H1 (cell line): ENCODE measurements around the gene PDE5A. TPM values are rescaled to one million over a fixed set of nuclear protein-coding genes. Genes with fewer than 3 reads are reported as not detected.

ENCODE experiments used
- CTCF ChIA-PET: fragments of 300-600 bp; sonication (Branson Sonifier 250); formaldehyde crosslinking; loops from one replicate; lab custom pipeline; 2021; ENCODE audit not compliant: partially characterized antibody; lab: Charles Lee
- POLR2A ChIA-PET: fragments of 300-600 bp; sonication (Branson Sonifier 250); formaldehyde crosslinking; loops from one replicate; lab custom pipeline; 2021; ENCODE audit warnings: inconsistent platforms; ENCODE audit not compliant: partially characterized antibody; lab: Charles Lee
- DNase-seq, 2 experiments: peaks; one replicate each; pipeline versions ENCODE4 v3.0.0 to v3.0.0-alpha.2; 2010 to 2022; ENCODE audit warnings: low spot score in 2 of 2, low read depth in 1 of 2, mixed read lengths in 1 of 2
- FAIRE-seq: peaks from 2 replicates; lab custom pipeline; 2011; peaks lifted over from hg19 to GRCh38; lab: Jason Lieb, UNC
- H2AFZ ChIP-seq: 2 replicates; pipeline ENCODE4 v1.8.1; 2012; ENCODE audit warnings: low read length, inconsistent platforms
- H2AK5ac ChIP-seq: 2 replicates; pipeline ENCODE4 v1.6.1; 2013; ENCODE audit warnings: low read depth, low read length
- H2BK120ac ChIP-seq: replicated peaks from 2 replicates; pipeline ENCODE3; 2013; ENCODE audit warnings: low read depth, low read length, inconsistent platforms
- H2BK12ac ChIP-seq: 2 replicates; pipeline ENCODE4 v1.6.1; 2013; ENCODE audit warnings: low read depth, low read length
- H2BK15ac ChIP-seq: 2 replicates; pipeline ENCODE4 v1.6.1; 2013; ENCODE audit warnings: low read length
- H2BK20ac ChIP-seq: 2 replicates; pipeline ENCODE4 v1.6.1; 2013; ENCODE audit warnings: low read length
- H2BK5ac ChIP-seq: 2 replicates; pipeline ENCODE4 v1.6.1; 2013; ENCODE audit warnings: low read depth, low read length
- H3K14ac ChIP-seq: 2 replicates; pipeline ENCODE4 v1.6.1; 2013; ENCODE audit warnings: inconsistent platforms; ENCODE audit not compliant: insufficient read length
- H3K18ac ChIP-seq: 2 replicates; pipeline ENCODE4 v1.6.1; 2013; ENCODE audit warnings: low read length; ENCODE audit errors: extremely low read depth
- H3K23ac ChIP-seq: 2 replicates; pipeline ENCODE4 v1.6.1; 2013; ENCODE audit warnings: inconsistent platforms; ENCODE audit not compliant: insufficient read length
- H3K23me2 ChIP-seq: 2 replicates; pipeline ENCODE4 v1.6.1; 2013; ENCODE audit warnings: low read depth, low read length
- H3K27ac ChIP-seq: 2 replicates; pipeline ENCODE4 v1.6.1; 2011; ENCODE audit warnings: low read depth, low read length, inconsistent platforms
- H3K27me3 ChIP-seq, 4 experiments: replicated peaks in 1 of 4; 1 replicate in 1 of 4; 2 replicates in 3 of 4; pipeline versions ENCODE4 v1.6.1 to v1.8.1; 2011 to 2013; ENCODE audit warnings: low read length in 3 of 4, mild to moderate bottlenecking in 3 of 4, inconsistent platforms in 2 of 4, mixed read lengths in 2 of 4, moderate library complexity in 1 of 4; ENCODE audit not compliant: control insufficient read depth in 3 of 4, insufficient read depth in 3 of 4; ENCODE audit errors: extremely low read depth in 1 of 4
- H3K36me3 ChIP-seq, 4 experiments: 2 replicates each; pipeline versions ENCODE4 v1.6.1 to v1.8.1; 2011 to 2013; ENCODE audit warnings: mild to moderate bottlenecking in 4 of 4, low read length in 3 of 4, moderate library complexity in 2 of 4, control low read depth in 1 of 4, inconsistent platforms in 1 of 4; ENCODE audit not compliant: insufficient read depth in 4 of 4, control insufficient read depth in 2 of 4
- H3K4ac ChIP-seq: replicated peaks from 2 replicates; pipeline ENCODE3; 2013; ENCODE audit warnings: low read length, low read depth, mixed read lengths, inconsistent platforms; ENCODE audit not compliant: insufficient read length
- H3K4me1 ChIP-seq, 4 experiments: replicated peaks in 1 of 4; 1 replicate in 1 of 4; 2 replicates in 3 of 4; pipeline versions ENCODE4 v1.6.1 to v1.8.1; 2011 to 2013; ENCODE audit warnings: low read length in 3 of 4, inconsistent platforms in 2 of 4, mixed read lengths in 1 of 4; ENCODE audit not compliant: insufficient read depth in 4 of 4, control insufficient read depth in 3 of 4
- H3K4me2 ChIP-seq, 2 experiments: 2 replicates each; pipeline versions ENCODE4 v1.6.1 to v1.8.1; 2011 to 2013; ENCODE audit warnings: low read depth in 2 of 2, low read length in 2 of 2, control low read depth in 1 of 2, inconsistent platforms in 1 of 2, mild to moderate bottlenecking in 1 of 2; ENCODE audit not compliant: insufficient read depth in 1 of 2
- H3K4me3 ChIP-seq, 4 experiments: fragments of 200-600, 300-600 bp in 1 of 4; sonication (generic), shearing (Covaris generic), sonication (Bioruptor Twin) in 1 of 4; 2 replicates each; pipeline versions ENCODE4 v1.5.1 to v1.8.1; 2011 to 2016; ENCODE audit warnings: low read length in 4 of 4, low read depth in 3 of 4, control low read depth in 2 of 4, inconsistent platforms in 2 of 4, mild to moderate bottlenecking in 2 of 4, mixed read lengths in 1 of 4, moderate library complexity in 1 of 4; ENCODE audit not compliant: insufficient read depth in 2 of 4; ENCODE audit errors: extremely low read depth in 1 of 4
- H3K56ac ChIP-seq: replicated peaks from 2 replicates; pipeline ENCODE3; 2013; ENCODE audit warnings: low read depth, mild to moderate bottlenecking, mixed read lengths, low read length, inconsistent platforms; ENCODE audit not compliant: insufficient read length
- H3K79me1 ChIP-seq: 2 replicates; pipeline ENCODE4 v1.6.1; 2013; ENCODE audit warnings: low read depth, low read length, control low read depth
- H3K79me2 ChIP-seq, 2 experiments: 2 replicates each; pipeline versions ENCODE4 v1.6.1 to v1.8.1; 2012 to 2013; ENCODE audit warnings: low read length in 2 of 2, mild to moderate bottlenecking in 2 of 2, inconsistent platforms in 1 of 2; ENCODE audit not compliant: insufficient read depth in 2 of 2, control insufficient read depth in 1 of 2
- H3K9ac ChIP-seq, 4 experiments: replicated peaks in 1 of 4; 1 replicate in 1 of 4; 2 replicates in 3 of 4; pipeline versions ENCODE4 v1.6.1 to v1.8.1; 2011 to 2013; ENCODE audit warnings: low read depth in 3 of 4, low read length in 3 of 4, control low read depth in 2 of 4, mild to moderate bottlenecking in 2 of 4, moderate library complexity in 2 of 4, inconsistent platforms in 1 of 4; ENCODE audit errors: extremely low read depth in 1 of 4
- H3K9me3 ChIP-seq, 2 experiments: 2 replicates each; pipeline versions ENCODE4 v1.6.1 to v1.8.1; 2012 to 2013; ENCODE audit warnings: mild to moderate bottlenecking in 2 of 2, moderate library complexity in 2 of 2, control low read depth in 1 of 2, inconsistent platforms in 1 of 2, low read depth in 1 of 2, low read length in 1 of 2, mixed read lengths in 1 of 2; ENCODE audit not compliant: insufficient read depth in 2 of 2
- H4K20me1 ChIP-seq, 2 experiments: replicated peaks in 1 of 2; 2 replicates each; pipeline versions ENCODE3 to v1.8.1; 2011 to 2013; ENCODE audit warnings: inconsistent platforms in 2 of 2, low read length in 2 of 2, mild to moderate bottlenecking in 1 of 2; ENCODE audit not compliant: insufficient read depth in 2 of 2, control insufficient read depth in 1 of 2
- H4K5ac ChIP-seq: 2 replicates; pipeline ENCODE4 v1.6.1; 2013; ENCODE audit warnings: low read length, low read depth, mixed read lengths, inconsistent platforms; ENCODE audit not compliant: insufficient read length
- H4K8ac ChIP-seq: 2 replicates; pipeline ENCODE4 v1.8.0; 2013; ENCODE audit warnings: mild to moderate bottlenecking, moderate library complexity, low read length, inconsistent platforms; ENCODE audit not compliant: insufficient read depth; ENCODE audit errors: extremely low read depth
- H4K91ac ChIP-seq: replicated peaks from 2 replicates; pipeline ENCODE3; 2013; ENCODE audit warnings: low read length, mixed read lengths, inconsistent platforms; ENCODE audit not compliant: insufficient read length
- ATF2 ChIP-seq: IDR thresholded peaks from 2 replicates; pipeline ENCODE4 v1.6.1; 2012; ENCODE audit warnings: low read length, inconsistent platforms
- BCL11A ChIP-seq, 2 experiments: IDR thresholded peaks; one replicate each; pipeline ENCODE4 v1.6.1; 2011; ENCODE audit warnings: low read depth in 2 of 2, low read length in 2 of 2, mild to moderate bottlenecking in 2 of 2
- CREB1 ChIP-seq: IDR thresholded peaks from 2 replicates; pipeline ENCODE4 v1.6.1; 2012; ENCODE audit warnings: inconsistent platforms
- EGR1 ChIP-seq: IDR thresholded peaks from 2 replicates; pipeline ENCODE4 v1.6.1; 2011; ENCODE audit warnings: low read depth, low read length, borderline replicate concordance
- GABPA ChIP-seq: IDR thresholded peaks from 2 replicates; pipeline ENCODE4 v1.6.1; 2011; ENCODE audit warnings: mild to moderate bottlenecking, low read length, moderate library complexity, borderline replicate concordance; ENCODE audit not compliant: insufficient read depth
- HDAC6 ChIP-seq: IDR thresholded peaks from one replicate; pipeline ENCODE4 v1.7.1; 2012; ENCODE audit warnings: low read depth, mild to moderate bottlenecking, inconsistent platforms, low read length, moderate library complexity
- KDM1A ChIP-seq: fragments of 200-600, 300-600 bp; sonication (generic); IDR thresholded peaks from 2 replicates; pipeline ENCODE4 v1.7.1; 2016; ENCODE audit warnings: mild to moderate bottlenecking, low read length, borderline replicate concordance
- NANOG ChIP-seq: IDR thresholded peaks from 2 replicates; pipeline ENCODE4 v1.6.1; 2011; ENCODE audit warnings: low read length, low read depth, mild to moderate bottlenecking, inconsistent platforms; ENCODE audit not compliant: insufficient read depth, poor library complexity, severe bottlenecking
- POU5F1 ChIP-seq: IDR thresholded peaks from 2 replicates; pipeline ENCODE4 v1.6.1; 2011; ENCODE audit warnings: low read depth, mild to moderate bottlenecking, low read length, moderate library complexity
- RFX5 ChIP-seq: IDR thresholded peaks from 2 replicates; pipeline ENCODE4 v1.6.1; 2011; ENCODE audit warnings: low read depth, low read length, improper control_type of control experiment, borderline replicate concordance
- RNF2 ChIP-seq: fragments of 200-900, 300-1000 bp; sonication (generic); IDR thresholded peaks from 2 replicates; pipeline ENCODE4 v1.7.1; 2016; ENCODE audit warnings: borderline replicate concordance, low read depth, mild to moderate bottlenecking, antibody characterized with exemption, low read length; ENCODE audit not compliant: poor library complexity, severe bottlenecking; ENCODE audit errors: missing control alignments
- TCF12 ChIP-seq: IDR thresholded peaks from 2 replicates; pipeline ENCODE4 v1.6.1; 2011; ENCODE audit warnings: low read depth, mild to moderate bottlenecking, low read length
- WGBS, 2 experiments: shearing (Covaris generic) in 1 of 2; methylation state at CpG; one replicate each; pipeline versions ENCODE4 v1.1.6 to v1.1.7; 2013 to 2015; ENCODE audit warnings: low lambda C conversion rate in 2 of 2, mixed read lengths in 2 of 2, inconsistent platforms in 1 of 2, low coverage in 1 of 2, missing lambda C conversion rate in 1 of 2; ENCODE audit not compliant: insufficient replicate concordance in 2 of 2, insufficient coverage in 1 of 2, insufficient read length in 1 of 2; ENCODE audit errors: extremely low coverage in 1 of 2, missing lambda C conversion rate in 1 of 2; 5-methylcytosine and 5-hydroxymethylcytosine counted together
- polyA plus RNA-seq, 7 experiments: library from polyadenylated mRNA; depleted of rRNA in 3 of 7; stranded (reverse) in 5 of 7; unstranded in 2 of 7; fragments of >200 nt in 5 of 7; fragments of 200-250 nt in 2 of 7; gene quantifications; 1 replicate in 5 of 7; 2 replicates in 1 of 7; 4 replicates in 1 of 7; pipeline versions ENCODE4 v1.2.1 to v1.2.3, GENCODE V29; 2011 to 2013; ENCODE audit warnings: missing spikeins in 2 of 7, mixed read lengths in 2 of 7
- total RNA-seq: library from RNA; stranded (reverse); fragmentation: NEBNext Ultra II Directional; extraction: Animal tissue kit (Norgen Biotek cat#: 25700); gene quantifications from 2 replicates; pipeline ENCODE4 v1.2.1, GENCODE V29; 2021

PDE5A gene
- total and polyA plus RNA-seq, 2 of the 8 experiments (the other 6 are each of a cell fraction or from before 2014, with no cell fraction given) = 5.6 to 32.4 TPM

GRCh38 chr4:119549639-119550038 lies 79.0 kb downstream of the PDE5A start:
- Histone ChIP-seq H4K20me1 (no peaks in the 10 kb centered on the region), H3K23ac (no peak overlapping the region), H3K9ac (no peak overlapping the region), H3K36me3 (no peaks in the 10 kb centered on the region), H3K14ac (no peak overlapping the region), H4K8ac (no peak overlapping the region), H3K27me3 (no peaks in the 10 kb centered on the region), H3K4me1 (peaks cover 0 to 5% (median 1%) of the 10 kb centered on the region in 4 experiments; a peak in 2 of 7 replicates), H2BK120ac (no peak overlapping the region), H3K4me3 (no peak overlapping the region), H4K91ac (no peak overlapping the region), H2BK5ac (no peak overlapping the region), H2BK12ac (no peak overlapping the region), H2BK15ac (no peak overlapping the region), H2AFZ (no peak overlapping the region), H2BK20ac (no peak overlapping the region), H3K27ac (no peak overlapping the region), H3K23me2 (no peaks in the 10 kb centered on the region), H4K5ac (no peak overlapping the region), H3K4ac (no peak overlapping the region), H3K4me2 (no peak overlapping the region), H3K79me2 (no peaks in the 10 kb centered on the region), H3K56ac (no peak overlapping the region), H2AK5ac (no peak overlapping the region), H3K79me1 (no peaks in the 10 kb centered on the region), H3K18ac (no peak overlapping the region), H3K9me3 (no peaks in the 10 kb centered on the region)
- POLR2A ChIA-PET = no interaction called here
- no peak for TF ChIP-seq POU5F1
- TF ChIP-seq RFX5 = no peak
- TF ChIP-seq EGR1 = no peak
- TF ChIP-seq BCL11A (IDR thresholded peaks at IDR 0.05; ENCODE audit: low read depth in 2 of 2, low read length in 2 of 2) = no peak
- TF ChIP-seq RNF2 = no peak
- no peak for TF ChIP-seq NANOG
- TF ChIP-seq CREB1 = no peak
- no peak for TF ChIP-seq KDM1A
- TF ChIP-seq ATF2 = no peak
- TF ChIP-seq HDAC6 = no peak
- TF ChIP-seq TCF12 = no peak
- TF ChIP-seq GABPA = no peak
- DNase-seq (no peak), FAIRE-seq (no peak)
- CTCF ChIA-PET = no interaction called here
- WGBS, 2 experiments = 96% methylated on average over 3 of the region's 3 CpGs; no CpG with 5 or more reads in 1 of the 2 experiments
